Fibroblast of gingiva (primary cell): ENCODE data around the gene DCAF15.
"Not testable (repeated sequence)": the region's sequence is repeated elsewhere in the genome, so short reads cannot be mapped to it uniquely, and the experiment has no call there.

Experiments
- DNase-seq: peaks from one replicate; pipeline ENCODE4 v3.0.0-alpha.2; 2011; ENCODE audit warnings: low read depth

Gene DCAF15

DNA sequence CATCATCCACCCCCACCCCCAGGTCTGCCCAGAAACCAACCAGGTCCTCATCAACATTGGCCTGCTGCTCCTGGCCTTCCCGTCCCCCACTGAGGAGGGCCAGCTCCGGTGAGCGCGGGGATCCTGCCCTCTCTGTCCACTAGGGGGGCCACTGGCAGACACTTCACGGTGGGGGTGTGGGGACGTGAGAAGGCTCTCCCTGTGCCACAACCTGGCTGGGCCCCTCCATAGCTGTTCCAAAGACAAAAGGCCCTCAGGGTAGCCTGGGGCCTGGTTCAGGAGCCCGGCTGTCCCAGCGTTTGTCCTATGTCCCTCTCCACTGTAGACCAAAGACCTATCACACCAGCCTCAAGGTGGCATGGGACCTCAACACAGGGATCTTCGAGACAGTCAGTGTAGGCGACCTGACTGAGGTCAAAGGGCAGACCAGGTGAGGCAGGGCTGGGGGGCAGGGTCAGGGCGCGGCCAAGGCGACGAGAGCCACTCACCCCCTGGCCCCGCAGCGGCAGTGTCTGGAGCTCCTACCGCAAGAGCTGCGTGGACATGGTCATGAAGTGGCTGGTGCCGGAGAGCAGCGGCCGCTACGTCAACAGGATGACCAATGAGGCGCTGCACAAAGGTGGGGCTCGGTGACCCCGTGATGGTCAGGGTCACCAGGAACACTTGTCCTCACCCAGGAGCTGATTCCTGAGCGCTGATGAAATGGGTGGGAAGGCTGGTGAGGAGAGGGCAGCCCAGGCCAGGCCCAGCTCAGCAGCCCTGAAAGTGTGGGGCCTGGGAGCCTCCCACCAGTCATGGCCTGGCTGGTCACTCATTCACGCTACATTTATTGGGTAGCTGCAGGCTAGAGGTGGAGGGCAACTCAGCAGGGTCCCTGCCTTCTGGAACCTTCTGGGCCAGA, 7.9 kb downstream of the DCAF15 start:
- no peak for DNase-seq

GRCh38 chr19:13960863-13961784, 8.8 kb downstream of the DCAF15 start:
- DNase-seq: no peak

DNA sequence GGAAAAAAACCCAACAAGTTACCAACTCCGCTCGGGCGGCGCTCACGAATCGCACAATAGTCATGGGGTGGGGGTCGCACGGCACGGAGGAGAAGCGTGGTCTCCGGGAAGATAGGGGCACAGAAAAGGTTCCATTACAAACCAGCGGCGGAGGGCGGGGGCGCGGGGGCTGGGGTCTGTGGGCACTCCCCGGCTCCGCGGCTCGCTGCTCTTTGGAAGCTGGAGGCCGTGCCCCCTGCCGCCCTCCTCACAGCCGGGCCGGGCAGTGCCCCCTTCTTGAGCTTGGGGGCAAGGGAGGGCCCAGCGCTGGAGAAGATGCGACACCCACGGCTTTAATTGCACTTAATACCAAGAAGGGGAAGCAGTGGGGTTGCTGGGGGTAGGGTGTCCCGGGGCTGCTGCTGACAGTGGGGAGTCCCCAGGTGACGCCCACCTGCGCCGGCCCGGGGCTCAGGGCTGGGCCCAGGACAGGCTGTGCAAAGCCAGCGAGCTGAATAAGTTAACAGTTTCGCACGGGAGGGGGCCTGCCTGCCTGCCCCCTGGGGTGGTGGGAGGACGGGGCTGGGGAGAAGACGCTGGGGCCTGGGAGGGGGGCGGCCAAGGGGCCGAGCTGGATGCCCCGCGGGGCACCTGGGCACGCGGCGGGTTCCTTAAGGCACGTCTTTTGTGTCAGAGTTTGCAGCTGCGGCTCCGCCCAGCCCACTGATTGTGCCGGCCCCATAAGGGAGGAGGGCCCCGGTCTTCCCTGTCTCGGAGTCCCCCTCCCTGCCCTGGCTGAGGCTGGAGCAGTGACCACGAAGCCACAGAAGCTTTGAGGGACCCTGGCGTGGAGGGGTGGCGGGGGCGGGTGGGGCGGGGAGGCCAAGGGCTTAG, 9.8 kb downstream of the DCAF15 start:
- DNase-seq: no peak

- peak; percentile 19 for DNase-seq
Measured at GRCh38 chr19:13962699-13963602, 10.6 kb downstream of the DCAF15 start.

- no peak for DNase-seq
Measured at GRCh38 chr19:13963603-13964105, 11.3 kb downstream of the DCAF15 start.

DNA sequence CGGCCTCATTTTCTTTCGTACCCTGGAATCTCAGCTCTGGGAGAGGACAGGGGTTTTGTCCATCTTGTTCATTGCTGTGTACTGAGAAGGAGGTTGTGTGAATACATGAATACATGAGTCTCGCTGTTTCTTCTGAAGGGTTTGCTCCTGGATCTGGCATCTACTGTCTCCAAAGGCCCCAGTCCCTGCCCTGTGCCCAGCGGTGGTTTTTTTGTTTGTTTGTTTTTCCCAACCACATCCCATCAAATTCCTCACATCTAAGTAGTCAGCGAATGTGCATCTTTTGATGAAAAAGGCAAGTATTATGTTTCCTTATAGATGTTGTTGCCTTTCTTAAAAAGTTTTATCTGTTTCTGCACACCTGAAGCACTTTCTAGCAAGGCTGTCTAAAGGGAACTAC, 12.5 kb downstream of the DCAF15 start:
- DNase-seq: peak; percentile 67

- DNase-seq: no peak
Measured at GRCh38 chr19:13965377-13965896, 13.1 kb downstream of the DCAF15 start.

DNA sequence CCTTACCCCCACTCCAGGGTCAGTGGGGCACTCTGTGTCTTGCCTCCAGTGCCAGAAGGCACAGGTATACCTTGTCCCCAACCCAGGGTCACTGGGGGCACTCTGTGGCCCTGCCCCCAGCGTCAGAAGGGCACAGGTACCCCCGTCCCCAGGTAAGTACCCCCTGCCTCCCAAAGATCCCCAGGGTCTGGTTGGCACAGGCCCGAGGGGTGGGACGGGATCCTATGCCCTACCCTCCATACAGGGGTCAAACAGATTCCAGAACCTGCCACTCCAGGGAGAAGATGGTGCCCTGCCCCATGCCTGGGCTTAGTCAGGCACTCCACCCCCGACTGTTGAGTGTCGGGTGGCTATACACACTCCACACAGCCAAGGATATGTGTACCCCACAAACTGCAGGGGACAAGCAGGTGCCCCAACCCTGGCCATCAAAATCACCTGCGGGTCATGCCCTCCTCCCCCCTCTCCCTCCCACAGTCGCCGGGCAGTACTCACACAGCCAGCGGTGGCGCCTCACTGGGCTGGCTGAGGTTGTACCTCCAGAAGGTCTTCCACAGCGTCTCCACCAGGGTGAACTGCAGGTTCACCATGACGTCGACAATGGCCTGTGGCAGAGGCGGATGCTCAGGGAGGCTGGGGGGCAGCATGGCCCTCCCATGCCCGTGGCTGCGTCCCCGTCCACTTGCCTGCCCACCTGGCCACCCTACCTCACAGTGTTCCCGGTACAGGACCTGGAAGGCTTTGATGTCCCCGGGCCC, 13.8 kb downstream of the DCAF15 start:
- DNase-seq: no peak

DNA sequence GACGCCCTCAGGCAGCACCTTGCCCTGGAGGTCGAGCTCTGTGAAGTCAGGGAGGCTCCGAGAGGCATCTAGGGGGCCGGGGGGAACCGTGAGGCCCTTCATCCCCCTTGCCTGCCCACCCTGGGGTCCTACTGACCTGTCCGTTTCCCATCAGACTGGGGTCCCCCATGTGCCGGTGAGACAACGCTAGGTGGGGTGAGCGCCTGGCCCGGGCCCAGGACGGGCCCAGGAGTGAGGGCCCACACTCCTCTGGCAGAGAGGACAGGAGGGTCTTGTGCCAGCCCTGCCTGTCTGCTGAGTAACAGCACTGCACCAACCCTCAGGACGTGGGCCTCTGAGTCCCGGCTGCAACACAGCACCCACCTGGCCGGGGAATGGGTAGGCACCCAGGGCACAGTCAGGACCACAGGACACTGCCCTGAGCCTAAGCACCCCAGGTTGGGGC, 14.4 kb downstream of the DCAF15 start:
- no peak for DNase-seq

- DNase-seq: not testable (repeated sequence)
Measured at GRCh38 chr19:13967206-13967605, 14.9 kb downstream of the DCAF15 start.

GRCh38 chr19:13968383-13968935, 16.1 kb downstream of the DCAF15 start:
- DNase-seq: no peak

DNA sequence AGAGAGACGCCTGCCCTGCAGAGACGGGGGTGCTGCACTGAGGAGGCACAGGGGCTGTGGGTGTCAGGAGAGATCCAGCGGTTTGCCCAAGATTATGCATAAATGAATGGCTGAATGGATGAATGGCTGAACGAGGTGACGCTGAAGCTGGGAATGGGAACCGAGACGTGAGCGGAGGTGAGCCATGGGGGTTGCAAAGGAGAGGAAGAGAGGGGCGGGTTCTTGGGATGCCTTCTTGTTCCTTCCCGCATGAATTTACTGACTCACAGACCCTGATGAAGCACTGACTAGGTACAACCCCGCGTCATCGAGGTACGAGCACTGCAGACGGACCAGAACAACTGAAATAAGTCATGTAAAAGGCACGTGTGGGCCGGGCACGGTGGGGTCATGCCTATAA, 16.7 kb downstream of the DCAF15 start:
- no peak for DNase-seq

DNA sequence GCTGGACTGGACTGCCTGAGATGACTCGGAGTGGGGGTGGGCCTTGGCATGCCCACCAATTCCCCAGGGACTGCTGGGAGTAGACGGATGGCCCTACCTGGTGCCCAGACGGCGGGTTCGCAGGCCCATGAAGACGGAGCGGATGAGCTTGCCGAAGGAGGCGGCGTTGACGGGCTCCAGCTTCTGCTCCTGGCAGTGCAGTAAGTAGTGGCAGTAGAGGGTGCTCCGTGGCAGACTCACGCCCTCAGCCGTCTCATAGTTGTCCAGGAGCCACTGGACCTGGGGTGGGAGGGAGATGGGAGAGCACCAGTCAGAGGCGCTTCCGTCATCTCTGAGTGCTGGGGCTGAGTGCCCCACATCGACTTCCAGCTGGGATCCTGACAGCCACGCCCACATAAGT, 17.6 kb downstream of the DCAF15 start:
- DNase-seq: no peak

DNA sequence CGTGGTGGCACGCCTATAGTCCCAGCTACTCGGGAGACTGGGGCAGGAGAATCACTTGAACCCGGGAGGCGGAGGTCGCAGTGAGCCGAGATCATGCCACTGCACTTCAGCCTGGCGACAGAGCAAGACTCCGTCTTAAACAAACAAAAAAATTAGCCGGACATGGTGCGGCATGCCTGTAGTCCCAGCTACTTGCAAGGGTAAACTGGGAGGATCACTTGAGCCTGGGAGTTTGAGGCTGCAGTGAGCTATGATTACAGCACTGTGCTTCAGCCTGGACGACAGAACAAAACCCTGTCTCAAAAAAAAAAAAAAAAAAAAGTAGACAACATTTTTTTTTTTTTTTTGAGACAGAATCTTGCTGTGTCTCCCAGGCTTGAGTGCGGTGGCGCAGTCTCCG, 19.6 kb downstream of the DCAF15 start:
- DNase-seq: not testable (repeated sequence)

GRCh38 chr19:13972368-13973155, 20.3 kb downstream of the DCAF15 start:
- DNase-seq: no peak

DNA sequence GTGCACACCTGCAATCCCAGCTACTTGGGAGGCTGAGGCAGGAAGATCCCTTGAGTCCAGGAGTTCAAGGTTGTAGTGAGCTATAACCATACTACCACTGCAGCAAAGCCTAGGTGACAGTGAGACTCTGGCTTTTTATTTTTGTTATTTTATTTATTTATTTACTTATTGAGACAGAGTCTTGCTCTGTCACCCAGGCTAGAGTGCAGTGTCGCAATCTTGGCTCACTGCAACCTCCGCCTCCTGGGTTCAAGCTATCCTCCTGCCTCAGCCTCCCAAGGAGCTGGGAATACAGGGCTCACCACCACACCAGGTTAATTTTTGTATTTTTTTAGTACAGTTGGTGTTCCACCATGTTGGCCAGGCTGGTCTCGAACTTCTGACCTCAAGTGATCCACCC, 21.2 kb downstream of the DCAF15 start:
- not testable (repeated sequence) for DNase-seq

DNA sequence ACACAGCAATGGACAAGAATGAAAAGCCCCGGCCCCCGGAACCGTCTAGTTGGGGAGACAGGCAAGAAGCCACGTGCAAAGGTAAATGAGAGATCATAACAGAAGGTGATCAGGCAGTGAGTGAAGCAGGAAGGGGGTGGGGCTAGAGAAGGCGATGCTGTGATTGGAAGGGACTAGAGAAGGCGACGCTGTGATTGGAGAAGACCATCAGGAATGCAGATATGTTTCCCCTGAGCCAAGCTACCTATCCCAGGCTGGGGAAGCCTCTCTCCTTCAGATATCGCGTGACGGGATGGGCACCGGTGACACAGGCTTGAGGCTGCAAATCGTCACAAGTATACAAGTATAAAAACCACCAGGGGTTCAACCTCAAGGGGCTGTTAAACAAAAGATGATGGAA, 21.8 kb downstream of the DCAF15 start:
- no peak for DNase-seq

DNA sequence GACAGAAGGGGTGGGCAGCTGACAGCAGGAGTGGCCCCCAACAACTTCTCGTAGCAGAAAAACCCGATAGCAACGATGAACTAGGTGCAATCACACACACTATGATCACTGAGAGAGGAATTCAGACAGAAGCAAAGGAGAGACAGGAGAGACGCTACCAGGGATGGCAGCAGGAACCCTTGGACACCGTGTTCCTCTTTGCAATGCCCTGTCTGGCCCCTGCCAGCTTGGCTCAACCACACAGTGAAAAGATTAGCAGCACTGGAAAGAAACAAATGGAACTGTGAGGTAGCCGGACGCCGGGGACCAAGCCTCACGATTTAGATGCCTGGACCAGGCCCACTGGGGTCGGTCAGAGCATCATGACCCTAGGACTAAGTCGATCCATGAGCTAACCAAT, 23.6 kb downstream of the DCAF15 start:
- DNase-seq: no peak
